GM12878 (cell line): ENCODE data around the gene RFC1. TPM values are rescaled to one million over a fixed set of nuclear protein-coding genes. Genes with fewer than 3 reads are reported as not detected.

Experiments used
- BRCA1 ChIP-seq: IDR thresholded peaks from 2 replicates; pipeline ENCODE4 v1.6.1; 2011; ENCODE audit warnings: low read depth, low read length, improper control_type of control experiment
- FOXK2 ChIP-seq: fragments of 450-650 bp; IDR thresholded peaks from 2 replicates; pipeline ENCODE4 v1.6.1; 2017; ENCODE audit warnings: mild to moderate bottlenecking, moderate library complexity
- JUND ChIP-seq: IDR thresholded peaks from 2 replicates; pipeline ENCODE4 v1.6.1; 2012; ENCODE audit warnings: low read depth, mild to moderate bottlenecking, low read length, improper control_type of control experiment, moderate library complexity
- MYB ChIP-seq: fragments of 150-350 bp; IDR thresholded peaks from 2 replicates; pipeline ENCODE4 v1.6.1; 2014; ENCODE audit warnings: mild to moderate bottlenecking, low read depth, low read length, borderline replicate concordance
- TAF1 ChIP-seq: IDR thresholded peaks from 2 replicates; pipeline ENCODE4 v1.6.1; 2011; ENCODE audit warnings: mild to moderate bottlenecking, low read depth, low read length, borderline replicate concordance
- ZNF384 ChIP-seq: IDR thresholded peaks from 2 replicates; pipeline ENCODE4 v1.6.1; 2012; ENCODE audit warnings: low read depth, mild to moderate bottlenecking, low read length, improper control_type of control experiment, borderline replicate concordance
- polyA plus RNA-seq, 11 experiments: library from polyadenylated mRNA; depleted of rRNA in 4 of 11; unstranded in 6 of 11; stranded (reverse) in 5 of 11; fragments of >200 nt; fragmentation: Nextera tagmentation in 4 of 11; fragmentation: Illumina TruSeq in 1 of 11; extraction: Ambion mirVana in 4 of 11; extraction: Trizol in 1 of 11; gene quantifications; 1 replicate in 1 of 11; 2 replicates in 10 of 11; pipeline versions ENCODE4 v1.2.1 to v1.2.3, GENCODE V29; 2011 to 2016; ENCODE audit warnings: inconsistent platforms in 2 of 11, missing spikeins in 2 of 11, low read depth in 1 of 11
- total RNA-seq, 4 experiments: library from RNA; depleted of rRNA in 3 of 4; stranded (reverse); fragments of >200 nt in 3 of 4; fragmentation: Illumina TruSeq in 1 of 4; extraction: Trizol in 1 of 4; gene quantifications; 2 replicates each; pipeline versions ENCODE4 v1.2.1 to v1.2.3, GENCODE V29; 2013 to 2021
- TF ChIP-seq, protein P1 (sequence below): fragments of 450-650 bp; formaldehyde crosslinking; IDR thresholded peaks from 2 replicates; pipeline ENCODE4 v1.4.0; 2022; ENCODE audit warnings: mild to moderate bottlenecking, moderate library complexity
- TF ChIP-seq, protein P2 (sequence below): IDR thresholded peaks from 2 replicates; pipeline ENCODE4 v1.6.1; 2012; ENCODE audit warnings: low read depth, low read length, improper control_type of control experiment
- TF ChIP-seq, protein P3 (sequence below): fragments of 150-350 bp; IDR thresholded peaks from 2 replicates; pipeline ENCODE4 v1.6.1; 2014; ENCODE audit warnings: mild to moderate bottlenecking, low read depth, low read length

Gene RFC1
- total and polyA plus RNA-seq, 10 of the 15 experiments (the other 5 are each of a cell fraction or from before 2014, with no cell fraction given) = 22.5 to 67.8 (median 40.3) TPM

DNA sequence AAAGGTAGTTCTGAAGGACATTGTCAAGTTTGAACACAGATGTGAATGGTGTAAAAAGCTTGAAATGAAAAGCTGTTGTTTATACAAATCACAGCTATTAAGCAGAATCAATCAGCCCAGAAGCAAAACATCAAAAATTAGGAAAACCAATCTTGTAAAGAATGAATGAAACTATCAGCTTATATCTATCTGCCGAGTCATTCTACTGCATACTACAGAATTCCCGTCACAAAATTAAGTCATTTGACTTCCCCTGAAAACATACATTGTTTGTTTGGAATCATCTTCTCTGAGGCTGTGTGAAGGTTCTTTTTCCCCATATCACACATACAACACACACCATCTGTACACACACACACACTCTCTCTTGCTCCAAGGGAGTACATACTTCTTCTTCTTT lies 80.3 kb downstream of the RFC1 start (continued):
- TF ChIP-seq, protein P1, sequence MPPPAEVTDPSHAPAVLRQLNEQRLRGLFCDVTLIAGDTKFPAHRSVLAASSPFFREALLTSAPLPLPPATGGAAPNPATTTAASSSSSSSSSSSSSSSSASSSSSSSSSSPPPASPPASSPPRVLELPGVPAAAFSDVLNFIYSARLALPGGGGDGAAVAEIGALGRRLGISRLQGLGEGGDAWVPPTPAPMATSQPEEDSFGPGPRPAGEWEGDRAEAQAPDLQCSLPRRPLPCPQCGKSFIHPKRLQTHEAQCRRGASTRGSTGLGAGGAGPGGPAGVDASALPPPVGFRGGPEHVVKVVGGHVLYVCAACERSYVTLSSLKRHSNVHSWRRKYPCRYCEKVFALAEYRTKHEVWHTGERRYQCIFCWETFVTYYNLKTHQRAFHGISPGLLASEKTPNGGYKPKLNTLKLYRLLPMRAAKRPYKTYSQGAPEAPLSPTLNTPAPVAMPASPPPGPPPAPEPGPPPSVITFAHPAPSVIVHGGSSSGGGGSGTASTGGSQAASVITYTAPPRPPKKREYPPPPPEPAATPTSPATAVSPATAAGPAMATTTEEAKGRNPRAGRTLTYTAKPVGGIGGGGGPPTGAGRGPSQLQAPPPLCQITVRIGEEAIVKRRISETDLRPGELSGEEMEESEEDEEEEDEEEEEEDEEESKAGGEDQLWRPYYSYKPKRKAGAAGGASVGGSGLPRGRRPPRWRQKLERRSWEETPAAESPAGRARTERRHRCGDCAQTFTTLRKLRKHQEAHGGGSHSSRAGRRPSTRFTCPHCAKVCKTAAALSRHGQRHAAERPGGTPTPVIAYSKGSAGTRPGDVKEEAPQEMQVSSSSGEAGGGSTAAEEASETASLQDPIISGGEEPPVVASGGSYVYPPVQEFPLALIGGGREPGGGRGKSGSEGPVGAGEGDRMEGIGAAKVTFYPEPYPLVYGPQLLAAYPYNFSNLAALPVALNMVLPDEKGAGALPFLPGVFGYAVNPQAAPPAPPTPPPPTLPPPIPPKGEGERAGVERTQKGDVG (CRISPR knock-in tag) = no peak
- TF ChIP-seq JUND (no peak), TAF1 (no peak), ZNF384 (no peak), BRCA1 (no peak), FOXK2 (no peak), MYB (no peak)
- TF ChIP-seq, protein P2, sequence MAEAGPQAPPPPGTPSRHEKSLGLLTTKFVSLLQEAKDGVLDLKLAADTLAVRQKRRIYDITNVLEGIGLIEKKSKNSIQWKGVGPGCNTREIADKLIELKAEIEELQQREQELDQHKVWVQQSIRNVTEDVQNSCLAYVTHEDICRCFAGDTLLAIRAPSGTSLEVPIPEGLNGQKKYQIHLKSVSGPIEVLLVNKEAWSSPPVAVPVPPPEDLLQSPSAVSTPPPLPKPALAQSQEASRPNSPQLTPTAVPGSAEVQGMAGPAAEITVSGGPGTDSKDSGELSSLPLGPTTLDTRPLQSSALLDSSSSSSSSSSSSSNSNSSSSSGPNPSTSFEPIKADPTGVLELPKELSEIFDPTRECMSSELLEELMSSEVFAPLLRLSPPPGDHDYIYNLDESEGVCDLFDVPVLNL = no peak
- TF ChIP-seq, protein P3, sequence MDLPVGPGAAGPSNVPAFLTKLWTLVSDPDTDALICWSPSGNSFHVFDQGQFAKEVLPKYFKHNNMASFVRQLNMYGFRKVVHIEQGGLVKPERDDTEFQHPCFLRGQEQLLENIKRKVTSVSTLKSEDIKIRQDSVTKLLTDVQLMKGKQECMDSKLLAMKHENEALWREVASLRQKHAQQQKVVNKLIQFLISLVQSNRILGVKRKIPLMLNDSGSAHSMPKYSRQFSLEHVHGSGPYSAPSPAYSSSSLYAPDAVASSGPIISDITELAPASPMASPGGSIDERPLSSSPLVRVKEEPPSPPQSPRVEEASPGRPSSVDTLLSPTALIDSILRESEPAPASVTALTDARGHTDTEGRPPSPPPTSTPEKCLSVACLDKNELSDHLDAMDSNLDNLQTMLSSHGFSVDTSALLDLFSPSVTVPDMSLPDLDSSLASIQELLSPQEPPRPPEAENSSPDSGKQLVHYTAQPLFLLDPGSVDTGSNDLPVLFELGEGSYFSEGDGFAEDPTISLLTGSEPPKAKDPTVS = no peak
- TF ChIP-seq, all 136 proteins: peak for 0
